CD4-positive, alpha-beta T cell treated with Interleukin-1 beta for 1 hour (primary cell): Measurements from ENCODE around the gene GOLGA8T.
A peak's percentile ranks its signal among the peaks of the same experiment; 100 is the strongest.
"Not testable (repeated sequence)": the region's sequence is repeated elsewhere in the genome, so short reads cannot be mapped to it uniquely, and the experiment has no call there.

Experiments used
- DNase-seq, 2 donors: peaks; one replicate each; pipeline ENCODE4 v3.0.0-alpha.2; 2020 to 2022

GOLGA8T gene, protein sequence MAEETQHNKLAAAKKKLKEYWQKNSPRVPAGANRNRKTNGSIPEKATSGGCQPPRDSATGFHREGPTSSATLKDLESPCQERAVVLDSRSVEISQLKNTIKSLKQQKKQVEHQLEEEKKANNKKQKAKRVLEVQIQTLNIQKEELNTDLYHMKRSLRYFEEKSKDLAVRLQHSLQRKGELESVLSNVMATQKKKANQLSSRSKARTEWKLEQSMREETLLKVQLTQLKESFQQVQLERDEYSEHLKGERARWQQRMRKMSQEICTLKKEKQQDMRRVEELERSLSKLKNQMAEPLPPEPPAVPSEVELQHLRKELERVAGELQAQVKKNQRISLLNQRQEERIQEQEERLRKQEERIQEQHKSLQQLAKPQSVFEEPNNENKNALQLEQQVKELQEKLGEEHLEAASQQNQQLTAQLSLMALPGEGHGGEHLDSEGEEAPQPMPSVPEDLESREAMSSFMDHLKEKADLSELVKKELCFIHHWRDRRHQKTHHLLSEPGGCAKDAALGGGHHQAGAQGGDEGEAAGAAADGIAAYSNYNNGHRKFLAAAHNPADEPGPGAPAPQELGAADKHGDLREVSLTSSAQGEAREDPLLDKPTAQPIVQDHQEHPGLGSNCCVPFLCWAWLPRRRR

DNA sequence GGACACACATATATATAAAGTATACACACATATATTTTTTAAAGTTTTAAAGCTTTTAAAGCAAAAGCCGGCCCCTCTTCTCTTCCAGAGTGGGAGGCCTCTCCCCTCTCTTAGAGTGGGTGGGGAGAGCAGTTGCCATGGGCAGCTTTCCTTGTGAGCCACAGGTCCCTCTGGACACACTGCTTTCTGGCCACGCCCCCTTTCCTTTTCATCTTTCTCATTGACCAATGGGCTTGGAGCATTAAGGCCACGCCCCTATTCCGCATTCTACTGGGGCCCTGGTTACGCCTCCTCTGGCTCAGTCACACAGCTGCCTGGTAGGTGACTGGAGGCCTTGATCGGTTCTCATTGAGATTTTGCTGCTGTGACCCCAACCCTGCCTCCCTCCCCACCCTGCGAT is at the start of gene GOLGA8T:
Gene GOLGA8T, plus strand, starts transcription at position 301 of the 400 bp plus-strand sequence. Its CDS starts 98 bp downstream, at position 399.
- not testable (repeated sequence) for DNase-seq

DNA sequence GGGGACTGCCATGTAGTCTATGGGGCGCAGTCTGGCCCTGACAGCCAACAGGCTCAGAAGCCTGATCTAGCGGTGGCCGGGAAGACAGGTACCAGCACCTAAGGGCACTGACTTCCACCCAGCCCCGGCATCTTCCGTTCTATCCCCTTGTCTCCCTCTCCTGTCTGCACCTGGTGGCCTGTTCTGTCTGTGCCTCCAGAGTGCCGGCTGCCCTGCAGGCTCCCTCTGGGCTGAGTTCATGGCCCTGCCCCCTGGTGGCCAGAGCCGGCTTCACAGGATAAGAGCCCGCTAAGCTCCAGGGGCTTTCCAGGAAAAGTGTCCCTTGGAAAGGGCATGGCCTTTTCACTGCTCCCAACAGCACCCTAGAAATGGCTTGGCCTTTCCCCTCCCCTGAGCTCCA is 37.0 kb upstream of the GOLGA8T start:
- DNase-seq = not testable (repeated sequence)

DNA sequence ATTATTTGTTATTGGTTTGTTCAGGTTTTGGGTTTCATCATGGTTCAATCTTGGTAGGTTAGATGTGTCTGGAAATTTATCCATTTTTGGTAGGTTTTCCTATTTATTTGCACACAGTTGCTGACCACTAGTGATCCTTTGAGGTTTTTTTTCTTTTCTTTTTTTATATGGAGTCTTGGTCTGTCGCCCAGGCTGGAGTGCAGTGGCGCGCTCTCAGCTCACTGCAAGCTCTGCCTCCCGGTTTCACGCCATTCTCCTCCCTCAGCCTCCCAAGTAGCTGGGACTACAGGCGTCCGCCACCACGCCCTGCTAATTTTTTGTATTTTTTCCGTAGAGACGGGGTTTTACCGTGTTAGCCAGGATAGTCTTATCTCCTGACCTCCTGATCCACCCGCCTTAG is 32.0 kb upstream of the GOLGA8T start:
- DNase-seq = not testable (repeated sequence)

DNA sequence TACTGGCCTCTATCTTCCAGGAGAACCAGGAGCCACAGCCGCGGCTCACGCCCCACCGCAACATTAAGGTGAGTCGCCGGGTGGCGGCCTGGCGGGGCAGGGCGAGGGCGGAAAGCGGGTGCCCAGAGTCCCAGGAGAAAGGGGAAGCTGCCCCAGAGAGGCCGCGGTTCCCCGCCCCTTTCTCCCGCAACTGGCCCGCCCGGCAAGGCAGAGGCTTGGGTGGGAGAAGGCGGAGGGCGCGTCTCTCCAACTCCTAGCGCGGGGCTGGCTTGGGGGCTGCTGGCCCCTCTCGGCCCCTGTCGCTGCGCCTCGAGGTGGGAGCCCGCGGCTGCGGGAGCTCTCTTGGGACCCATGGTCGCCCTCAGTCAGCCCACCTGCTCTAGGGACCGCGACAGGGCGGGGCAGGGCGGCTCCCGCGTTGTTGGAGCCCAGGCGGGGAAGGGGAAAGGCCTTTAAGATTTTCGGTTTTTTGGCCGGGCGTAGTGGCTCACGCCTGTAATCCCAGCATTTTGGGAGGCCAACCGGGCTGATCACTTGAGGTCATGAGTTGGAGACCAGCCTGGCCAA is 30.8 kb upstream of the GOLGA8T start:
- DNase-seq = not testable (repeated sequence)

DNA sequence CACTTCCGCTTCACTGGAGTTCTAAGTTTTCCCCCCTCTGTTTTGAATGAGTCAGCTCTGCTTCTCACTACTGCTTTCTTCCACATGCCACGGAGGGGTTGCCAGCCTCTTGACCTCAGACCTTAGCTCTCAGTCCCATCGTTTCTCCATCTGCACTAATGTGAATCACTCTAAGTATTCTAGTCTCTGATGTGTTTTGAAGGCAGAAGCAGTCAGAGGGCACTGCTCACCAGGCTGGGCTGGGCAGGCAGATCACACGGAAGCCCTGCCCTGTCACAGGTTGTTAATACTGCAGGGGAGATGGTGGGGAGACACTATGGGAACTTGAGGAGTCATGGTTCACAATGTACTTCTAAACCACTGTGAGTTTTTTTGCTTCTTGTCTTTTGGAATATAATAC is 24.3 kb upstream of the GOLGA8T start:
- DNase-seq = not testable (repeated sequence)

DNA sequence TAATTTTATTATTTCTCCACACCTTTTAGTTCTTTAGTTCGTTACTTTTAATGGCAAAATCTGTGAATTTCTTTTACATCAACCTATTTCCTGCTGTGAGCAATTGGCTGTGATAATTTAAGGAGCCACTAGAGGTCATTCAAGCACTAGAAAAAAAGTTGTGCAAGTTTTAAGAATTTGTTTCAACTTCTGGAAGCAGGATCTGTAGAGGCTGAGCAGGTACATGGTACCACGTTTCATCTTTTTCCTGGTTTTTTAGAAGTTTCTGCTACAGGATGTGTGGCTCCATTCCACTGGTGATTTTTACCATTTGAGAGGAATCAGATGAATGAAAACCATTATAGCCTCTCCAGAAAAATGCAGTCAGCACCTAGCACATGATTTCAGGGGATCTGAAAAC is 4.8 kb upstream of the GOLGA8T start:
- DNase-seq = peak in 1 of 2 donors; percentile 10

DNA sequence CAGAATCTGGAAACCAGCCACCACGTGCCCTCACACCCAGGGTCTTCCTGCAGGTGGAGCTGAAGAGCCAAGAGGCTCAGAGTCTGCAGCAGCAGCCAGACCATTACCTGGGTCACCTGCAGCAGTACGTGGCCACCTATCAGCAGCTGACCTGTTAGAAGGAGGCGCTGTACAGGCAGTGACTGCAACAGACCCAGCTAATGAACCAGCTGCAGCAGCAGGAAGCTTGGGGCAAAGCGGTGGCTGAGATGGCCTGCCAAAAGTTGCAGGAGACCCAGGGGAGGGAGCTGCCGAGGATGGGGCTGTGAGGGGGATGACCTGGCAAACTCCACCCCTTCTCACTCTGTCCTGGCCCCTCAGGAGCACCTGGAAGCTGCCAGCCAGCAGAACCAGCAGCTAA is 8.4 kb downstream of the GOLGA8T start:
- DNase-seq = not testable (repeated sequence)

DNA sequence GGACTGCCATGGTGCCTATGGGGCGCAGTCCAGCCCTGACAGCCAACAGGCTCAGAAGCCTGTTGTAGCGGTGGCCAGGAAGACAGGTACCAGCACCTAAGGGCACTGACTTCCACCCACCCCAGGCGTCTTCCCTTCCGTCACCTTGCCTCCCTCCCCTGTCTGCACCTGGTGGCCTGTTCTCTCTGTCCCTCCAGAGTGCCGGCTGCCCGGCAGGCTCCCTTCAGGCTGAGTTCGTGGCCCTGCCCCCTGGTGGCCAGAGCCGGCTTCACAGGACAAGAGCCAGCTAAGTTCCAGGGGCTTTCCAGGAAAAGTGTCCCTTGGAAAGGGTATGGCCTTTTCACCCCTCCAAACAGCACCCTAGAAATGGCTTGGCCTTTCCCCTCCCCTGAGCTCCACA is 15.0 kb downstream of the GOLGA8T start:
- DNase-seq = not testable (repeated sequence)

DNA sequence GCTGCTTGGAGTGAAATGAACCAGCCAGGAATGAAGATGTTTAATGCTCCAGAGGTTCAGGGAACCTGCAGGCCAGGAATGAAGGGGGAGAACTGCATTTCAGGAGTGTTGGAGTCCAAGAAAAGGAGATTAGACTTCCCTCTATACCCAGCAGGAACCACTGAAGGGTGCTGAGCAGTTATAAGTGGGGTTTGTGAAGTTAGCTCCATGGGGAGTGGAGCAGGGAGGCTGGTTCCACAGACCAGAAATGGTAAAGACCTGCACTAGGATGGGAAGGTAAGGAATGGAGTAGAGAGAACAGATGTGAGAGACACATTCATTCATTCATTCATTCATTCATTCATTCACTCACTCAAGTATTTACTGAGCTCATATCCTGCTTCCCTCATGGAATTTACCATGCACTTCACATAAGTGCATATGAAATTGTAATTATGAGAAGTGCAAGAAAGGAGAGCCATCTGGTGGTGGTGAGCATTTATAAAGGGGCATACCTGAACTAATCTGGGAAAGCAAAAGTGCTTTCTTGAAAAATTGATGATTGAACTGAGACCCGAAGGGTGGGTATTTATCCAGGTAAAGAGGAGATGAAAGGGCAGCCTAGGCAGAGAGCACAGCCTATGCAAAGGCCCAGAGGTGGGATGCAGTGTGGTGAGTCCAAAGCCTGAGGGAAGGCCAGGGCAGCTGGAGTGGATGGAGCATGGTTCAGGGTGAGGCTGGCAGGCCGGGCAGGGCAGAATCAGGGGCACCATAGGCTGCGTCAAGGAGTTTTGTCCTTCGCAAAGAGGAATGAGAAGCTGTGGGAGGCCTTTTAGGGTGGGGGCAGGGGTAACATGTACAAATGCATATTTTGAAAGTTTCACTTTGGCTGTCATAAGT is 27.9 kb downstream of the GOLGA8T start:
- not testable (repeated sequence) for DNase-seq

DNA sequence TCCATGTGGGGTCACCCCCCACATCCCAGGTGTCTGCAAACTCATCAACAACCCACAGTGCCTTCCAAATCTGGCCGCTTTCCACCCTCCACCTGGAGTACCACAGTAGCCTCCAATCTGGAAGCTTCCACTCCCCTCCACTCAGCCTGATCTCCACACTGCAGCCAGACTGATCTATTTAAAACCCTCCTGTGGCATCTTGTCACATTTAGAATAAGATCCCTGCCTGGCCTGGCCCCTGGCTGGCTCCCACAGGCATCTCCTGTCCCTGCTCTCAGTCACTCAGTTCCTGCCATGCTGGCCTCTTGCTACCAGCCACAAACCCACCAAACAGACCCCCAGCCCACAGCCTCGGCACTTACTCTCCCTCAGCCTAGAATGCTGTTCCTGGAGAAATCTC is 28.9 kb downstream of the GOLGA8T start:
- not testable (repeated sequence) for DNase-seq

DNA sequence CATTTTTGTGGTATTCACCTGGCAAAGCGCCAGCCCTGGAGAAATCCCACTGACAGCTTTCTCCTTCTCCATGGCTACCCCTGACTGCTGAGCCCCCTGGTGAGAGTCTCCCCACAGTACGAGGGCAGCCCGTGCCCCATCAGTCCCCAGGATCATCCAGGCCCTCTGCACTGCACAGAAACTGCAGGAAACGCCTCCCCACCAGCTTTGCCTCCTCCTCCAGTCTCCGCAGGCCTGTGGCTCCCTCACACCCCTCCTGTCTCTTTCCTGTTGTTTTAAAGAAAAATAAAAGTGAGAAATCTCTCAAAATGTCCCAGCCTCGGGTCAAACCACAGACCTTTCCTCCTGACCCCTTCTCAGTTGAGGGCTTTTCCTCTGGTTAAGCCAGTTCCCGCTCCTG is 29.4 kb downstream of the GOLGA8T start:
- DNase-seq = peak in 1 of 2 donors; percentile 0

DNA sequence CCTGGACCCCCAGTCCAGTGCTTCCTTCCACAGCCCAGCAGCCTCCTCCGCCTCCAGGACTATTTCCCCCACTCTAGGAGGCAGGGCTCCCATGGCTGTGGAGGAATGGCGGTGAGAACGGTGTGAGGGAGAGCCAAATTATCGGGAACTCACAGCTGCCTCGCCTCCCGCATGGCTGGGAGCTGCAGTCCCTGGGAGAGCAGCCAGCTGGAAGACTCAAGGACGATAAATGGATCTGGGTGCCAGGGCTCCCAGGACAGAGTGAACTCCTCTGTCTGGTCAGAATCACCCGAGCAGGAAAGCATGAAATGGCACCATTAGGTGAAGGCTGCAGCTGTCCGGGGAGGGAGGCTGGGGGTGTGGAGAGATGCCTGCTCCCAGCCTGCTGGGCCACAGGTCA is 32.6 kb downstream of the GOLGA8T start:
- DNase-seq = not testable (repeated sequence)

DNA sequence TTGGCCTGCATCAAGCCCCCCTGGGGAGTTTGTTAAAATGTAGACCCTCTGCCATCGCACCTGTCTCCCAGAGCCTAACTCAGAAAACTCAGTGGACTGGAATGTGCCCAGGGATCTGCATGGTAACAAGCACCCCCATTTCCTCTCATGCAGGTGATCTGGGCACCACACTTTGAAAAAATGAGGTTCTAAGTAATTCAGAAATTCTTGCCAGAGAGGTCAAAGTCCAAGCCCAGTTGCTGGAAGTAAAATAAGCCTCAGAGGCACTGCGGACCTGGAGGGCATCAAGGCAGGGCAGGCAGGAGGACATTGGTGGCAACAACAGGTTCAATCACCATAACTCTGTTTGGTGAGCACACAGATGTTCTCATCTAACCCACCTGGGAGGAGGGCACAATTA is 33.0 kb downstream of the GOLGA8T start:
- not testable (repeated sequence) for DNase-seq

DNA sequence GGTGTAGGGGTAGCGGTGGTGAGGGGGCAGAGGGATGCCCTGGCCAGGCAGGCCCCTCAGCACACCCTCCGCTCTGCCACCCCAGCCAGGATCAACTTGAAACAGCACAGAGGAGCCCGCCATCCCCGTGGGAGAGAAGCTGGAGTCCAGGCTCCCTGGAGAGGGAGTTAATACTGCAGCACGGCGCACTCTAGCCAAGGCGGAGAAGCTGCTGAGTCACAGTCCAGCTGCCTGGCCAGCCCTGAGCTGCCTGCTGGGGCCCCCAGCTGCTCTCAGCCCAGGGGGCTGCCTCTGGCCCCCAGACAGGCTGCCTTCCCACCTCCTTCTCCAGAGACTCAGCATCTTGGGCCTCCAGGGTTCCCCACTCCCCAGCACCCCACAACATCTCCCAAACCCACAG is 36.6 kb downstream of the GOLGA8T start:
- not testable (repeated sequence) for DNase-seq

DNA sequence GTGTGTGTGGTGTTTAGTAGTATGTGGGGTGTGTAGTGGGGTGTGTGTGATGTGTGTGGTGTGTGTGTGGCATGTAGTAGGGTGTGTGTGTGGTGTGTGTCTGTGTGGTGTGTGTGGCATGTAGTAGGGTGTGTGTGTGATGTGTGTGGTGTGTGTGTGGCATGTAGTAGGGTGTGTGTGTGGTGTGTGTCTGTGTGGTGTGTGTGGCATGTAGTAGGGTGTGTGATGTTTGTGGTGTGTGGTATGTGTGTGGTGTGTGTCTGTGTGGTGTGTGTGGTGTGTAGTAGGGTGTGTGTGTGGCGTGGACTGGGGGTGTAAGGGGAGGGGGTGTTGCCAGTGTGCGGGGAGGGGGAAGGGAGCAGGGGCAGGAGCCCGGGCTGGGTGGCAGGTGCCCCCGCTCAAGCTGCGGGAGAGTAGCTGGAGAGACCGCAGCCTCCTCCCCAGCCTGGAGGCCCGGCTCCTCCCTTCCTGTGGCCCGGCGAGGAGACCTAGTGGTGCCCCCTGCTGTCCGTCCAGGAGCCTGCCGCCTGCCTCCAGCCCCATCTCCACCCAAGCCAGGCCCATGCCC is 38.3 kb downstream of the GOLGA8T start:
- DNase-seq = peak; percentile 76 to 77

DNA sequence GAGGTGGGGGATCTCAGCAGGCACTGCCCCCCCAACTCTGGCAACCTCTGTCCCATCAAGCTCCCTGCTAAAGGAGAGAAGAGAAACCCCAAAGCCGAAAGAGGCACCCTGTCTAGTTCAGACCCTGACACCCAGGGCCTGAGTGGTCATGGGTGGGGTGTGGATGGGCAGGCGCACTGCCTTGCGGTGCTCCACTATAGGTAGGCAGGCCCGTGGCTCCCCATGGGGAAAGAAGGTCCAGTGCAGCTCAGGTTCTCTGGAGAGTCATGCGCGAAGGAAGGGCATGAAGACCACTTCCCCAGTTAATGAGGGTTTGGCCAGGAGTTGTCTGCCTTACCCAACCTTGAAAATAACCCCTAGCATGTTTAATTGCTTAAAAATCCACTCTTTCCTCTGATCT is 40.4 kb downstream of the GOLGA8T start:
- not testable (repeated sequence) for DNase-seq

DNA sequence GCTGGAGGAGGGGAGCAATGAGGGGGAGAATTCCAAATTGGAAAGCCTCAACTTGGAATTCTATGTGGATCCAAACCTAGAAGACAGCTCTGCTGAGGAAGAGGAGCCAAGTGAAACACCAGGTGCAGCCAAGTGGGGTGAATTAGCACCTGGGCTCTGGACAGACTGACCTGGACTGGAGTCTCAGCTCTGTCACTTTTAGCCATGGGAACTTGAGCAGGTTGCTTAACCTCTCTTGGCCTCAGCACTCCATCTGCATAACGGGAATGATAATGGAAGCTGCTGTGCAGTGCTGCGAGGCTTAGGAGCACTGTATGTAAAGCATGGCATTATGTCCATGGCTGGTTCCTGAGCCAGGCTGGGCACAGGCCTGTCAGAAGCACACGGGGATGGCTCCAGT is 41.8 kb downstream of the GOLGA8T start:
- DNase-seq = not testable (repeated sequence)

DNA sequence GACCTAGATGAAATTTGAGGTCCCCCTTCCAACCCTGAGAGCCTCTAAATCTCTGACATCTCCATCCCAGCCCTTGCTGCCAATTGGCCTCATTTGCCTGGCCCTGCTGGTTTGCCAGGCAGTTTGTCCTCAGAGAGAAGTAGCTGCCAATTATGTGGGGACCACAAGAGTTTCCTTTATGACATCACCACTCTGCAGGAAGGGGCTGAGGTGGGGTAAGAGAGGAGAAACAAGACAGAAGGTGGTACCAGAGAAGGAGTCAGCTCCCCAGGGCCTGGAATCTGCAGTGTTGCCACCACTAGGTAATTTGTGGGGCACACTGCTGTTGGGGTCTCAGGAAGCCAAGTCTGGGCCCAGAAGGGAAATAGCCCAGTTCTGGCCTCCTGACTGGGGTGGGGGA is 45.0 kb downstream of the GOLGA8T start:
- DNase-seq = not testable (repeated sequence)

DNA sequence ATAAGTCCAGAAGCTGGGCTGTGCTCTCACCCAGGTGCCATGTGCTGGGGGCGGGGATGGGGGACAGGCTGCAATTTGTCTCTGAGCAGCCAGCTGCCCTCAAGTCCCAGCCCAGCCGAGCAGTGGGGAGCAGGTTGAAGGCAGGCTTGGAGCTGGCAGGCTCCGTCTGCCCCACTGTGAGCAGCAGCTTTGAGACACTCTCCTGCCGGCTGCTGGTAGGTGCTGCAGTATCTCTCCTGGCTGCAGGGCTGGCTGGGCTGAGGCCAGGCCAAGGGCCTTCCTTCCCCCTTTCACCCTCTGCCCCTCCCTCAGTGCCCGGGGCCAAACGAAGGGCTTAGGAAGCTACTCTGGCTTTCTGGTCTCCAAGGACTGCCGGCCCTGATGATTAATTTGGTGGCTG is 50.6 kb downstream of the GOLGA8T start:
- not testable (repeated sequence) for DNase-seq

DNA sequence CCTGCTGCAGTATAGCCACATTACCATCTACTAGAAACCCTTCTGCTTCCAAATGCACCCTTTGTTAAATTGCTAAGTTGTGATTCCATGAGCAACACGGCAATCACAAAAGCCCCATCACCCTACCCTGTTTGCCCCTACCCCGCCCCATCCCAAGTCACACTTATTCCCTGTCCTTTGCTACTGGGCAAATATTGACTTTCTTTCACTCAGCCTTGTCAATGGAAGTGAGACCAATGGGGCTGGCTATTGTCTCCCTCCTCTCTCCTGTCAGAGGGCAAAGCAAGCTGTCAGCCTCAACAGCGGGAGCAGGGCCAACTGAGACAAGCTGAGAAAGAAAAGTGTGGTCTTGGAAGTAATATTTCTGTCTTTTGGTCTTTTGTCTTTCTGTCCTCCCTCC is 52.6 kb downstream of the GOLGA8T start:
- not testable (repeated sequence) for DNase-seq

DNA sequence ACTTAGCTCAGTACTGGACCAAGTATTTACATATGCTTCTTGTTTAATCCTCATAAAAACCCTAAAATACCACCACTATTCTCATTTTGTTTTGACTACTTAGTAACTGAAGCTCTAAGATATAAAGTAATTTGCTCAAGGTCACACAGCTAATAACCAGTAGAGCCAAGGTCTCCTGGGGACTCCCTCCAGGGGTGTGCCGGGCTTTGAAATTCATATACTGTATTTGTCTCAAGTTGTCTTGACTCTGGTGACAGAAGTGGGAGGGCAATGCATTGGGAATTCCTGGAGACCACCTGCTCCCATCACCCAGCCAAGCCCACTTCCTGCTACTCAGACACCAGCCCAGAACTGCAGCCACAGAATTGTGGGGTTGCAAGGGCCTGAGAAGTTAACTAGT is 54.9 kb downstream of the GOLGA8T start:
- DNase-seq = not testable (repeated sequence)

DNA sequence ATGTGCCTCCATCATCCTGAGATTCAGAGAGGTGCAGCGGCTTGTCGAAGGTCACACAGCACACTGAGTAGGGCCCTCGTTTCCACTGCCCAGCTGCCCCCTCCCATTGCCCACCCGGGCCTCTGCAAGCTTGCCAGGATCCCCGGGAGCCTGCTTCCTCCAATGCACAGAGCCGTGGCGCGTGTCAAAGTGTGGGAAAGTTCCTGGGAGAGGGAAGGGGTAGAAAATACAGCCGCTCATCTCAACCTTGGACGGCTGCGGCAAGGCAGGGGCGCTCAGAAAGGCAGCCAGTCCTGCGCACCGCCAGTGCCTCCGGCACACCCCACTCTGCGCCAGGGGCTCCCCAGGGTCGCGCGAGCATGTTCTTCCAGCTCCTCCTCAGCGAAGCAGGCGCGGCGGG is 56.3 kb downstream of the GOLGA8T start:
- not testable (repeated sequence) for DNase-seq
